Activated naive CD4-positive, alpha-beta T cell treated with anti-CD3 and anti-CD28 coated beads for 36 hours (primary cell): ENCODE results near the gene CD46. TPM values are rescaled to one million over a fixed set of nuclear protein-coding genes. Genes with fewer than 3 reads are reported as not detected.

Experiments
- CTCF ChIA-PET: fragments of 350-600 bp; sonication (Branson Sonifier 250); formaldehyde crosslinking; loops from one replicate; lab custom pipeline; 2021; ENCODE audit warnings: antibody characterized with exemption; lab: Charles Lee
- DNase-seq: peaks from one replicate; pipeline ENCODE4 v3.0.0-alpha.2; 2020
- H3K27ac Mint-ChIP-seq: one replicate; pipeline ENCODE4 v1.8.0; 2021; ENCODE audit warnings: mild to moderate bottlenecking, mixed read lengths
- H3K27me3 Mint-ChIP-seq: one replicate; pipeline ENCODE4 v1.8.0; 2021; ENCODE audit warnings: low read depth, mixed read lengths
- H3K36me3 Mint-ChIP-seq: one replicate; pipeline ENCODE4 v1.8.0; 2021; ENCODE audit warnings: low read depth, mixed read lengths
- H3K4me1 Mint-ChIP-seq: one replicate; pipeline ENCODE4 v1.8.0; 2021; ENCODE audit warnings: low read depth, mixed read lengths
- H3K4me3 Mint-ChIP-seq: one replicate; pipeline ENCODE4 v1.8.0; 2021; ENCODE audit warnings: mild to moderate bottlenecking, moderate library complexity, mixed read lengths
- H3K9me3 Mint-ChIP-seq: one replicate; pipeline ENCODE4 v1.8.0; 2021; ENCODE audit warnings: mixed read lengths
- intact Hi-C: fragments of 100-400 bp; cut with micrococcal nuclease; formaldehyde crosslinking; loops from one replicate; pipeline ENCODE4 v1.15.1; 2023
- total RNA-seq, 2 experiments: library from RNA; stranded (reverse); gene quantifications; one replicate each; pipeline ENCODE4 v1.2.3, GENCODE V29; 2021

Gene CD46
- total RNA-seq, 2 experiments from 2014 or later = 91.0 to 93.4 TPM

- peaks cover 11% of the 10 kb centered on the region for H3K36me3 Mint-ChIP-seq
Measured at GRCh38 chr1:207787776-207788175, 35.9 kb downstream of the CD46 start.

GRCh38 chr1:207789386-207789785, 37.5 kb downstream of the CD46 start:
- intact Hi-C loops = no loop called here
- H3K4me1 Mint-ChIP-seq = no peaks in the 10 kb centered on the region
- H3K4me3 Mint-ChIP-seq = no peak overlapping the region
- CTCF ChIA-PET = interaction anchor here (0.5 kb wide), 1 partner anchor 210 kb away, joined by 3 read pairs; no protein-coding TSS in a partner anchor
- H3K36me3 Mint-ChIP-seq = peaks cover 9% of the 10 kb centered on the region
- no peak for DNase-seq
- H3K27me3 Mint-ChIP-seq = no peaks in the 10 kb centered on the region
- H3K27ac Mint-ChIP-seq = no peak overlapping the region
- no peaks in the 10 kb centered on the region for H3K9me3 Mint-ChIP-seq

More at GRCh38 chr1:207787776-207788175, 35.9 kb downstream of the CD46 start:
- CTCF ChIA-PET = interaction anchor here (1.4 to 1.6 kb wide), 2 partner anchors 9 to 35 kb away, joined by 3 to 9 read pairs; no protein-coding TSS in a partner anchor
- no peak for DNase-seq
- Mint-ChIP-seq H3K27me3 (no peaks in the 10 kb centered on the region), H3K9me3 (no peaks in the 10 kb centered on the region), H3K27ac (no peak overlapping the region), H3K4me1 (no peaks in the 10 kb centered on the region), H3K4me3 (no peak overlapping the region)
- intact Hi-C loops = no loop called here

GRCh38 chr1:207789792-207790787, 38.2 kb downstream of the CD46 start:
- Mint-ChIP-seq H3K4me3 (no peak overlapping the region), H3K9me3 (no peaks in the 10 kb centered on the region), H3K4me1 (no peaks in the 10 kb centered on the region), H3K27ac (no peak overlapping the region), H3K36me3 (peaks cover 4% of the 10 kb centered on the region), H3K27me3 (no peaks in the 10 kb centered on the region)
- intact Hi-C loops = no loop called here
- no peak for DNase-seq
- CTCF ChIA-PET = interaction anchor here (0.5 to 0.6 kb wide), 3 partner anchors 16 to 209 kb away, joined by 3 read pairs; no protein-coding TSS in a partner anchor

GRCh38 chr1:207791290-207791689, 39.4 kb downstream of the CD46 start:
- Mint-ChIP-seq H3K36me3 (peaks cover 4% of the 10 kb centered on the region), H3K4me3 (no peak overlapping the region), H3K9me3 (no peaks in the 10 kb centered on the region), H3K27ac (no peak overlapping the region), H3K27me3 (no peaks in the 10 kb centered on the region), H3K4me1 (no peaks in the 10 kb centered on the region)
- no peak for DNase-seq
- intact Hi-C loops = no loop called here
- CTCF ChIA-PET = no interaction called here

- intact Hi-C loops = no loop called here
- H3K27me3 Mint-ChIP-seq = no peaks in the 10 kb centered on the region
- peaks cover 14% of the 10 kb centered on the region for H3K4me1 Mint-ChIP-seq
- H3K9me3 Mint-ChIP-seq = no peaks in the 10 kb centered on the region
- H3K27ac Mint-ChIP-seq = no peak overlapping the region
- peaks cover 4% of the 10 kb centered on the region for H3K36me3 Mint-ChIP-seq
- H3K4me3 Mint-ChIP-seq = no peak overlapping the region
- CTCF ChIA-PET = interaction anchor here (1.1 to 1.4 kb wide), 2 partner anchors 83 to 95 kb away, joined by 3 read pairs; no protein-coding TSS in a partner anchor
- no peak for DNase-seq
Measured at GRCh38 chr1:207793327-207793726, 41.5 kb downstream of the CD46 start.

- Mint-ChIP-seq H3K27me3 (no peaks in the 10 kb centered on the region), H3K4me1 (peaks cover 28% of the 10 kb centered on the region), H3K9me3 (no peaks in the 10 kb centered on the region), H3K27ac (no peak overlapping the region), H3K36me3 (peaks cover 4% of the 10 kb centered on the region), H3K4me3 (no peak overlapping the region)
- CTCF ChIA-PET = interaction anchor here (1.3 to 1.5 kb wide), 3 partner anchors 16 to 90 kb away, joined by 3 to 5 read pairs (median 5); no protein-coding TSS in a partner anchor
- intact Hi-C loops = no loop called here
- DNase-seq = no peak
Measured at GRCh38 chr1:207794861-207795260, 43.0 kb downstream of the CD46 start.

- H3K27me3 Mint-ChIP-seq = no peaks in the 10 kb centered on the region
- H3K9me3 Mint-ChIP-seq = no peaks in the 10 kb centered on the region
- no peak overlapping the region for H3K27ac Mint-ChIP-seq
- intact Hi-C loops = loop anchor here (1.0 to 2.0 kb wide), 6 partner anchors 29 to 177 kb away; partner anchors contain the start of gene CD46
- peaks cover 6% of the 10 kb centered on the region for H3K36me3 Mint-ChIP-seq
- no peak overlapping the region for H3K4me3 Mint-ChIP-seq
- DNase-seq = peak; percentile 94
- H3K4me1 Mint-ChIP-seq = peaks cover 29% of the 10 kb centered on the region
- CTCF ChIA-PET = interaction anchor here (0.6 to 2.7 kb wide), 55 partner anchors 9 to 1439 kb away, joined by 3 to 34 read pairs (median 4); no protein-coding TSS in a partner anchor
Measured at GRCh38 chr1:207797229-207797973, 45.5 kb downstream of the CD46 start.

GRCh38 chr1:207798847-207799246, 47.0 kb downstream of the CD46 start:
- H3K36me3 Mint-ChIP-seq = peaks cover 3% of the 10 kb centered on the region
- intact Hi-C loops = no loop called here
- H3K27ac Mint-ChIP-seq = peak overlapping the region; percentile 10
- no peak overlapping the region for H3K4me3 Mint-ChIP-seq
- H3K9me3 Mint-ChIP-seq = no peaks in the 10 kb centered on the region
- H3K27me3 Mint-ChIP-seq = no peaks in the 10 kb centered on the region
- CTCF ChIA-PET = interaction anchor here (1.1 to 2.7 kb wide), 3 partner anchors 8 to 164 kb away, joined by 3 to 13 read pairs (median 3); no protein-coding TSS in a partner anchor
- peaks cover 29% of the 10 kb centered on the region for H3K4me1 Mint-ChIP-seq
- DNase-seq = no peak

- Mint-ChIP-seq H3K4me3 (no peak overlapping the region), H3K27me3 (no peaks in the 10 kb centered on the region), H3K4me1 (peaks cover 29% of the 10 kb centered on the region), H3K9me3 (no peaks in the 10 kb centered on the region), H3K36me3 (peaks cover 5% of the 10 kb centered on the region), H3K27ac (no peak overlapping the region)
- DNase-seq = no peak
- CTCF ChIA-PET = interaction anchor here (1.1 to 1.4 kb wide), 3 partner anchors 11 to 85 kb away, joined by 3 to 5 read pairs (median 3); no protein-coding TSS in a partner anchor
- intact Hi-C loops = no loop called here
Measured at GRCh38 chr1:207799989-207800648, 48.3 kb downstream of the CD46 start.

- Mint-ChIP-seq H3K9me3 (no peaks in the 10 kb centered on the region), H3K27me3 (no peaks in the 10 kb centered on the region), H3K4me3 (no peak overlapping the region), H3K36me3 (peaks cover 14% of the 10 kb centered on the region), H3K4me1 (peaks cover 37% of the 10 kb centered on the region), H3K27ac (no peak overlapping the region)
- intact Hi-C loops = no loop called here
- CTCF ChIA-PET = no interaction called here
- no peak for DNase-seq
Measured at GRCh38 chr1:207801819-207802218, 50.0 kb downstream of the CD46 start.

GRCh38 chr1:207803678-207804077, 51.8 kb downstream of the CD46 start:
- no peak overlapping the region for H3K27ac Mint-ChIP-seq
- DNase-seq = no peak
- H3K4me3 Mint-ChIP-seq = no peak overlapping the region
- H3K9me3 Mint-ChIP-seq = no peaks in the 10 kb centered on the region
- intact Hi-C loops = no loop called here
- no peaks in the 10 kb centered on the region for H3K27me3 Mint-ChIP-seq
- peaks cover 38% of the 10 kb centered on the region for H3K4me1 Mint-ChIP-seq
- peaks cover 20% of the 10 kb centered on the region for H3K36me3 Mint-ChIP-seq
- CTCF ChIA-PET = interaction anchor here (1.8 kb wide), 1 partner anchor 160 kb away, joined by 5 read pairs; no protein-coding TSS in a partner anchor
